C4-2B (cell line): ENCODE results near the gene TGM2.

Source experiments
- H3K27ac ChIP-seq: fragments of 450-650 bp; 2 replicates; pipeline ENCODE4 v1.5.1; 2017
- CTCF ChIP-seq: fragments of 450-650 bp; conservative IDR thresholded peaks from 2 replicates; pipeline ENCODE4 v1.5.1; 2017; ENCODE audit warnings: mild to moderate bottlenecking
- ZFX ChIP-seq: fragments of 450-650 bp; IDR thresholded peaks from 2 replicates; pipeline ENCODE4 v1.6.1; 2017

Gene TGM2

GRCh38 chr20:38186788-38187221 is 21.7 kb upstream of the TGM2 start:
- TF ChIP-seq ZFX (no peak), CTCF (no peak)
- no peak overlapping the region for H3K27ac ChIP-seq

GRCh38 chr20:38184101-38184500 is 19.0 kb upstream of the TGM2 start:
- H3K27ac ChIP-seq, result no peak overlapping the region
- no peak for TF ChIP-seq ZFX
- TF ChIP-seq CTCF, result no peak

- H3K27ac ChIP-seq, result no peak overlapping the region
- TF ChIP-seq ZFX (no peak), CTCF (no peak)
Observed at GRCh38 chr20:38181971-38182370, 16.9 kb upstream of the TGM2 start.

- no peak overlapping the region for H3K27ac ChIP-seq
- TF ChIP-seq ZFX, result no peak
- no peak for TF ChIP-seq CTCF
Observed at GRCh38 chr20:38181207-38181801, 16.2 kb upstream of the TGM2 start.

- H3K27ac ChIP-seq, result no peak overlapping the region
- no peak for TF ChIP-seq CTCF
- no peak for TF ChIP-seq ZFX
Observed at GRCh38 chr20:38180781-38181180, 15.7 kb upstream of the TGM2 start.

- TF ChIP-seq CTCF, result no peak
- no peak for TF ChIP-seq ZFX
- no peak overlapping the region for H3K27ac ChIP-seq
Observed at GRCh38 chr20:38179846-38180245, 14.8 kb upstream of the TGM2 start.

- no peak overlapping the region for H3K27ac ChIP-seq
- TF ChIP-seq ZFX (no peak), CTCF (no peak)
Observed at GRCh38 chr20:38178581-38178980, 13.5 kb upstream of the TGM2 start.
